Ovary (tissue), 3 donors: ENCODE data around the gene SCN2A.

Source experiments
- CTCF ChIP-seq, 3 donors: fragments of 450-650 bp in 2 of 3; fragments of 200-600 bp in 1 of 3; IDR thresholded peaks; one replicate each; pipeline versions ENCODE4 v1.5.1 to v1.8.0; 2016 to 2022; ENCODE audit warnings: antibody characterized with exemption in 3 of 3, mild to moderate bottlenecking in 1 of 3
- EP300 ChIP-seq: sonication (generic); formaldehyde crosslinking; IDR thresholded peaks from one replicate; pipeline ENCODE4 v1.6.1; 2017; ENCODE audit warnings: antibody characterized with exemption
- POLR2A ChIP-seq: fragments of 450-650 bp; IDR thresholded peaks from one replicate; pipeline ENCODE4 v1.6.1; 2017; ENCODE audit warnings: antibody characterized with exemption, mild to moderate bottlenecking, moderate library complexity
- donor health status: DM: no; HTN: no; CAD: no.

DNA sequence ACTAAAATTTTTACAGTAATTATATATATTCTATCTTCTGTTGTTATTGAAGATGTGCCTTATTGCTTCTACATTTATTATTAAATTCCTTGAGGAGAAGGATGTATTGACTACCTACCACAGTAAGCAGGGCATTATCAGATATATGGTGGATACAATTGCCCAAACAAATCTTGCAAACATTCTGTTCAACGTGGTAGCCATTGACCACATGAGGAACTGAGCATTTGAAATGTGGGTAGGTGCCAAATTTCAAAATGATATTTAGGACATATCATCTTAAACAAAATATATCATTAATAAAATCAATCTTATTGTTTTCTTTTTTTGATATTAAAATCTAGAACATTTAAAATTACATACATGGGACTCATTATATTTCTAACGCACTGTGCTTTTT lies 46.5 kb upstream of the SCN2A start:
- TF ChIP-seq POLR2A (no peak), EP300 (no peak), CTCF (IDR thresholded peaks at IDR 0.05) (no peak)
